ENCODE measurements around the gene NEDD4. TPM values are rescaled to one million over a fixed set of nuclear protein-coding genes. Genes with fewer than 3 reads are reported as not detected.

The NEDD4 gene
- total and polyA plus RNA-seq, 11 donors, result 1.8 to 14.8 (median 8.9) TPM

DNA sequence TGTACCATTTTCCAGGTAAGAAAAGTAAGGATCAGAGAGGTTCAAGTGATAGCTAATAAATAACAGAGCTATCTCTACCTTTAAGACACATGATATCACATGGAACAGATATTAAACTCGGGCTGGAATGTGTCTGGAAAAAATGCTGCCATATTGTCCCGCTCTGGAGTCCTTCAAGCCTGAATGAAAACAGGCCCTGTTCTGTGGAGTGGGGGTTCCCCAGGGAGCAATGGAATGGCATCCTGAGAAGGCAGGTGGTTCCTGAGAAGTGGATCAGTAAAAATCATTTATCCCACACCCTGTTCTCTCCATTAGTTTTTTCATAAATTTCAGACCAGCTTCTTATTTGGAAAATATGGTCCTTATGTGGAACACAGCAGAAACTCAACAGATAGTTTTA lies 193.2 kb downstream of the NEDD4 start:
- Histone ChIP-seq H3K4me3 (no peak overlapping the region), H3K36me3 (no peaks in the 10 kb centered on the region), H3K9me3 (no peaks in the 10 kb centered on the region), H3K4me1 (no peaks in the 10 kb centered on the region), H3K27ac (no peak overlapping the region), H3K27me3 (no peaks in the 10 kb centered on the region)
- DNase-seq (no peak), ATAC-seq (no peak)
- intact Hi-C loops (cut with DNase I), result no loop called here
- 61 to 63% (median 63%) methylated on average over 2 of the region's 2 CpGs for WGBS, 4 donors
- no peak for TF ChIP-seq CTCF (IDR thresholded peaks at IDR 0.05)
- TF ChIP-seq POLR2A (IDR thresholded peaks at IDR 0.05), result no peak

DNA sequence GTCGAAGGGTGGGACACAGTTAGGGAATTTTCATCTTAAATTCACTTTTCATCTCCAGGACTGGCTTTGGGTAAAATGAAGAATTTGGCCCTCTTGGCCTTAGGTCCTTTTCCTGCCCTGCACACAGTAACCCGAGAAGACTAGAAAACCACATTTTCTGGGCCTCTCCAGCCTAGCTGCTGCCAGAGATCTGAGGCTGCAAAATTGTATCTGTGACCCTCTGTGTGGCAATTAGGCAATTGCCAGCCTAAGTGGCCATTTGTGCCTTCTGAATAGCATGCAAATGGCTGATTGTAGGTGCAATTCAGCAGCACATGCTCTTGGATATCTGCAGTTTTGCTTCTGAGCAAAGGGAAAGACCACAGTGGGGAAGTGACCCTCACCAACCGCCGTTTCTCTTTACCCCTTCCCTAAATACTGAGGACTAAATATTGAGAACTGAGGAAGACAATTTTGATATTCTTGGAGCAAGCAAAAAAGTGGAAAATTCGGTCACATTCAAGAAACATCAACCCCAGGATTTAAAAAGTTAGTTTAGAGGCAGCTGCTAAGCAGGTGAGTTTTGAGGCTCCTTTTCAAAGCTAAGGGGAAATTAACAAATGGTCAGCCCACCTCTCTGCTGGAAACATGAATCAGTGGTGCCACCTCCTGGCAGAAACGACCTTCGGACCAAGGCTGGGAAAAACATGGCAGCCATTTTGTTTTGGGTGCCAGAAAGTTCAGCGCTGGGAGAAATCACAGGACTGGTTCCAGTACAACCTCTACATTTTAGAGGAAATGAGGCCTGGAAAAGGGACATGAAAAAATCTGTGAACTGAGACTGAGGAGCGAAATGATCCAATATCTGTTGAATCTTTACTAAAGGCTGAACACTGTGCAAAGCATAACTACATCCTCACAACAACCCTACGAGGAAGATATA lies 193.9 kb downstream of the NEDD4 start:
- H3K9me3 ChIP-seq, result no peaks in the 10 kb centered on the region
- intact Hi-C loops (cut with DNase I), result loop anchor here in 9 of 10 donors (1.0 to 10.0 kb wide), 6 partner anchors 45 to 152 kb away; no protein-coding TSS in a partner anchor
- H3K36me3 ChIP-seq, result no peaks in the 10 kb centered on the region
- DNase-seq, result no peak
- H3K4me1 ChIP-seq, result no peaks in the 10 kb centered on the region
- ATAC-seq, result no peak
- no peak overlapping the region for H3K27ac ChIP-seq
- H3K27me3 ChIP-seq, result no peaks in the 10 kb centered on the region
- WGBS, 4 donors, result 44 to 57% (median 53%) methylated on average over 10 of the region's 10 CpGs
- peak in 11 of 12 donors; percentile 24 to 57 (median 45) for TF ChIP-seq CTCF (IDR thresholded peaks at IDR 0.05)
- TF ChIP-seq POLR2A (IDR thresholded peaks at IDR 0.05), result no peak
- no peak overlapping the region for H3K4me3 ChIP-seq

DNA sequence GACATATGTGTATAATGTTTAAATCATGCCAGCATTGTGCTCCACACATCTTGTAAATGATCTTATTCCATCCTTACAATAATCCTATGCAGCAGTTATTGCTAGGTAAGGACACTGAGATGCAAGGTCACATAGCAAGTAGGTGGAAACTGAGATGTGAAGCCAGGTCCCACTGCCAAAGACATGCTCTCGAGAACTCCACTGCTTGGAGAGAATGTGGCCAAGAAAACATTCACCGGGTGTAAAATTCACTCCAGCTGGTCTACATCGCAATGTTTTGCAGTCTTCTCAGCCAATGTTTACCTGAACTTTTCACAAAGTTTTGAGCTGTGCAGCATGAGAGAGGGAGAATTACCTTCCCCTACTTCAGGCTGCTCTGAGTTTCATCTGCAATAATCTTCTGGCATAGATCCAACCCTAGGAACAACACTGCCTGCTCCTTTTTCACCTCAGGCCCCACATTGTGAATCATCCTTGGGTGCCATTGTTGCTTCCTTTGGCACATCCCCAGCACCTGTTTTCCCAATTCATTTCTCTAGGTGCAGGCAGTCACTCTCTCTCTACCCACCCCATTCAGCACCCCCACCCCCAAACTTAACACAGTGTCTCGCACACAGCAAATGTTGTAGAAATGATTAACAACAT lies 197.0 kb downstream of the NEDD4 start:
- 79 to 93% (median 89%) methylated on average over 4 of the region's 4 CpGs for WGBS, 4 donors
- no peak overlapping the region for H3K27ac ChIP-seq
- H3K9me3 ChIP-seq, result no peaks in the 10 kb centered on the region
- TF ChIP-seq CTCF (IDR thresholded peaks at IDR 0.05), result no peak
- no peak for TF ChIP-seq POLR2A (IDR thresholded peaks at IDR 0.05)
- intact Hi-C loops (cut with DNase I), result loop anchor here in 3 of 10 donors (5.0 to 10.0 kb wide), 3 partner anchors 48 to 149 kb away; no protein-coding TSS in a partner anchor
- H3K36me3 ChIP-seq, result no peaks in the 10 kb centered on the region
- H3K27me3 ChIP-seq, result no peaks in the 10 kb centered on the region
- H3K4me1 ChIP-seq, result no peaks in the 10 kb centered on the region
- H3K4me3 ChIP-seq, result no peak overlapping the region
- ATAC-seq (no peak), DNase-seq (no peak)

- H3K27me3 ChIP-seq, result no peaks in the 10 kb centered on the region
- DNase-seq (no peak), ATAC-seq (no peak)
- intact Hi-C loops (cut with DNase I), result loop anchor here in 3 of 10 donors (5.0 to 10.0 kb wide), 3 partner anchors 50 to 148 kb away; no protein-coding TSS in a partner anchor
- H3K27ac ChIP-seq, result no peak overlapping the region
- no peaks in the 10 kb centered on the region for H3K36me3 ChIP-seq
- TF ChIP-seq POLR2A (IDR thresholded peaks at IDR 0.05) (no peak), CTCF (IDR thresholded peaks at IDR 0.05) (no peak)
- H3K9me3 ChIP-seq, result no peaks in the 10 kb centered on the region
- no peaks in the 10 kb centered on the region for H3K4me1 ChIP-seq
- H3K4me3 ChIP-seq, result no peak overlapping the region
These were observed 198.4 kb downstream of the NEDD4 start for GRCh38 chr15:55795031-55795430.
